Subcutaneous adipose tissue (tissue), 4 donors: ENCODE measurements around the gene ZNF202. TPM values are rescaled to one million over a fixed set of nuclear protein-coding genes. Genes with fewer than 3 reads are reported as not detected.

ENCODE experiments used
- CTCF ChIP-seq: fragments of 450-650 bp; IDR thresholded peaks from one replicate; pipeline ENCODE4 v1.5.1; 2016; ENCODE audit warnings: low read depth, mild to moderate bottlenecking, control low read depth, antibody characterized with exemption, moderate library complexity
- total RNA-seq, 4 donors: library from RNA; depleted of rRNA; stranded (reverse); fragments of >200 nt; gene quantifications; one replicate each; pipeline ENCODE4 v1.1.0, GENCODE V29; 2016

The ZNF202 gene
- total RNA-seq, 4 donors from 2014 or later, result 6.6 to 10.0 (median 8.1) TPM

GRCh38 chr11:123718063-123718462, 23.4 kb downstream of the ZNF202 start:
- no peak for TF ChIP-seq CTCF

- TF ChIP-seq CTCF, result no peak
These were observed 33.8 kb downstream of the ZNF202 start for GRCh38 chr11:123707606-123708205.

- TF ChIP-seq CTCF, result no peak
These were observed 34.3 kb downstream of the ZNF202 start for GRCh38 chr11:123707206-123707605.

- TF ChIP-seq CTCF, result no peak
These were observed 37.1 kb downstream of the ZNF202 start for GRCh38 chr11:123704341-123704740.

- no peak for TF ChIP-seq CTCF
These were observed 38.8 kb downstream of the ZNF202 start for GRCh38 chr11:123702696-123703095.

- no peak for TF ChIP-seq CTCF
These were observed 39.3 kb downstream of the ZNF202 start for GRCh38 chr11:123702139-123702538.

GRCh38 chr11:123700772-123701171, 40.7 kb downstream of the ZNF202 start:
- TF ChIP-seq CTCF, result no peak
